Esophagus squamous epithelium (tissue), 5 donors: ENCODE measurements around the gene PXMP2. TPM values are rescaled to one million over a fixed set of nuclear protein-coding genes. Genes with fewer than 3 reads are reported as not detected.

Source experiments
- DNase-seq: peaks from one replicate; lab custom pipeline; 2025; lab: John Stamatoyannopoulos, UW
- H3K27ac ChIP-seq, 4 donors: fragments of 200-600 bp; sonication (generic); one replicate each; pipeline ENCODE4 v1.5.1; 2016 to 2019; ENCODE audit warnings: mild to moderate bottlenecking in 1 of 4
- H3K27me3 ChIP-seq, 4 donors: fragments of 200-600 bp; sonication (generic); 1 replicate in 3 of 4; 2 replicates in 1 of 4; pipeline versions ENCODE4 v1.5.1 to v1.6.0; 2017 to 2021; ENCODE audit warnings: antibody characterized with exemption in 1 of 4
- H3K36me3 ChIP-seq, 3 donors: fragments of 200-600 bp; sonication (generic); one replicate each; pipeline ENCODE4 v1.5.1; 2016 to 2019
- H3K4me1 ChIP-seq, 3 donors: fragments of 200-600 bp; sonication (generic); one replicate each; pipeline ENCODE4 v1.5.1; 2017 to 2019
- H3K4me3 ChIP-seq, 4 donors: fragments of 200-600 bp; sonication (generic); 1 replicate in 3 of 4; 2 replicates in 1 of 4; pipeline ENCODE4 v1.5.1; 2016 to 2019; ENCODE audit warnings: mild to moderate bottlenecking in 2 of 4, moderate library complexity in 1 of 4
- H3K9me3 ChIP-seq, 3 donors: fragments of 200-600 bp; sonication (generic); one replicate each; pipeline ENCODE4 v1.5.1; 2016 to 2019
- CTCF ChIP-seq, 6 experiments: fragments of 450-650 bp in 4 of 6; fragments of 200-600 bp in 2 of 6; sonication (generic) in 2 of 6; IDR thresholded peaks; one replicate each; pipeline ENCODE4 v1.5.1; 2016 to 2019; ENCODE audit warnings: antibody characterized with exemption in 6 of 6, mild to moderate bottlenecking in 4 of 6, moderate library complexity in 4 of 6
- POLR2A ChIP-seq, 4 donors: fragments of 450-650 bp; IDR thresholded peaks; one replicate each; pipeline ENCODE4 v1.6.1; 2017; ENCODE audit warnings: antibody characterized with exemption in 4 of 4, mild to moderate bottlenecking in 4 of 4, moderate library complexity in 3 of 4
- WGBS, 2 donors: methylation state at CpG; one replicate each; pipeline ENCODE4 v1.1.5; 2018; 5-methylcytosine and 5-hydroxymethylcytosine counted together
- intact Hi-C: fragments of 100-400 bp; cut with DNase I; formaldehyde crosslinking; loops from one replicate; pipeline ENCODE4 v1.15.0; 2022
- total RNA-seq, 4 donors: library from RNA; depleted of rRNA; stranded (reverse); fragments of >200 nt; gene quantifications; one replicate each; pipeline ENCODE4 v1.1.0, GENCODE V29; 2016
- donor health status: DM: yes; HTN: yes; CAD: no.

Gene PXMP2
- total RNA-seq, 4 donors from 2014 or later: 16.3 to 31.9 (median 18.5) TPM

- intact Hi-C loops: no loop called here
- Histone ChIP-seq H3K27me3 (no peaks in the 10 kb centered on the region), H3K4me1 (no peaks in the 10 kb centered on the region), H3K4me3 (no peak overlapping the region), H3K36me3 (peaks cover 47 to 100% (median 55%) of the 10 kb centered on the region in 3 donors), H3K27ac (no peak overlapping the region), H3K9me3 (no peaks in the 10 kb centered on the region)
- DNase-seq: no peak
- WGBS, 2 donors: 83 to 91% methylated on average over 2 of the region's 2 CpGs
- TF ChIP-seq POLR2A (IDR thresholded peaks at IDR 0.05) (no peak), CTCF (IDR thresholded peaks at IDR 0.05) (no peak)
Observed at GRCh38 chr12:132723764-132724140, 36.4 kb downstream of the PXMP2 start.

GRCh38 chr12:132724506-132725241 lies 37.3 kb downstream of the PXMP2 start:
- H3K27me3 ChIP-seq: no peaks in the 10 kb centered on the region
- no peaks in the 10 kb centered on the region for H3K9me3 ChIP-seq
- TF ChIP-seq CTCF (IDR thresholded peaks at IDR 0.05) (no peak), POLR2A (IDR thresholded peaks at IDR 0.05) (no peak)
- whole genome bisulfite sequencing, 2 donors: 74 to 82% methylated on average over 9 to 11 of the region's 30 CpGs
- DNase-seq: no peak
- H3K4me1 ChIP-seq: no peaks in the 10 kb centered on the region
- H3K4me3 ChIP-seq: no peak overlapping the region
- H3K27ac ChIP-seq: no peak overlapping the region
- intact Hi-C loops: no loop called here
- peaks cover 37 to 98% (median 46%) of the 10 kb centered on the region in 3 donors for H3K36me3 ChIP-seq

- DNase-seq: no peak
- TF ChIP-seq CTCF (IDR thresholded peaks at IDR 0.05) (no peak), POLR2A (IDR thresholded peaks at IDR 0.05) (no peak)
- H3K27ac ChIP-seq: no peak overlapping the region
- H3K27me3 ChIP-seq: no peaks in the 10 kb centered on the region
- H3K9me3 ChIP-seq: no peaks in the 10 kb centered on the region
- H3K4me1 ChIP-seq: no peaks in the 10 kb centered on the region
- no peak overlapping the region for H3K4me3 ChIP-seq
- 94 to 95% methylated on average over 10 of the region's 12 CpGs for WGBS, 2 donors
- H3K36me3 ChIP-seq: peaks cover 27 to 98% (median 38%) of the 10 kb centered on the region in 3 donors
- intact Hi-C loops: no loop called here
Observed at GRCh38 chr12:132726386-132726785, 39.0 kb downstream of the PXMP2 start.

- no peak overlapping the region for H3K4me3 ChIP-seq
- no peaks in the 10 kb centered on the region for H3K9me3 ChIP-seq
- peaks cover 25 to 98% (median 40%) of the 10 kb centered on the region in 3 donors for H3K36me3 ChIP-seq
- no peak for DNase-seq
- intact Hi-C loops: no loop called here
- H3K27me3 ChIP-seq: no peaks in the 10 kb centered on the region
- TF ChIP-seq CTCF (IDR thresholded peaks at IDR 0.05) (no peak), POLR2A (IDR thresholded peaks at IDR 0.05) (no peak)
- no peak overlapping the region for H3K27ac ChIP-seq
- WGBS, 2 donors: 87 to 94% methylated on average over 11 to 12 of the region's 37 CpGs
- H3K4me1 ChIP-seq: no peaks in the 10 kb centered on the region
Observed at GRCh38 chr12:132727091-132727794, 39.9 kb downstream of the PXMP2 start.

GRCh38 chr12:132728502-132728901 lies 41.1 kb downstream of the PXMP2 start:
- Histone ChIP-seq H3K9me3 (no peaks in the 10 kb centered on the region), H3K4me3 (no peak overlapping the region), H3K36me3 (peaks cover 25 to 98% (median 52%) of the 10 kb centered on the region in 3 donors), H3K27me3 (no peaks in the 10 kb centered on the region), H3K4me1 (no peaks in the 10 kb centered on the region), H3K27ac (no peak overlapping the region)
- WGBS, 2 donors: 82 to 84% methylated on average over 2 to 6 of the region's 7 CpGs
- no peak for DNase-seq
- no peak for TF ChIP-seq POLR2A (IDR thresholded peaks at IDR 0.05)
- no peak for TF ChIP-seq CTCF (IDR thresholded peaks at IDR 0.05)
- intact Hi-C loops: no loop called here
